Smooth muscle cell (in vitro differentiated cells): ENCODE data around the gene HOOK2. TPM values are rescaled to one million over a fixed set of nuclear protein-coding genes. Genes with fewer than 3 reads are reported as not detected.
A peak's percentile ranks its signal among the peaks of the same experiment; 100 is the strongest.

Experiments
- DNase-seq: peaks from one replicate; lab custom pipeline; 2025; ENCODE audit not compliant: unreplicated experiment; lab: John Stamatoyannopoulos, UW
- H2AFZ ChIP-seq: fragments of 200-600 bp; sonication (generic); 2 replicates; pipeline ENCODE4 v1.6.0; 2016; ENCODE audit warnings: antibody characterized with exemption, low read depth, mild to moderate bottlenecking
- H3F3A ChIP-seq: fragments of 200-600 bp; sonication (generic); 2 replicates; pipeline ENCODE4 v1.6.0; 2017; ENCODE audit warnings: antibody characterized with exemption, low read depth
- H3K27ac ChIP-seq: fragments of 200-600 bp; sonication (generic); 2 replicates; pipeline ENCODE4 v1.5.1; 2016; ENCODE audit warnings: low read depth, mild to moderate bottlenecking
- H3K27me3 ChIP-seq: fragments of 200-600 bp; sonication (generic); 2 replicates; pipeline ENCODE4 v1.6.1; 2016; ENCODE audit warnings: low read depth, mild to moderate bottlenecking
- H3K36me3 ChIP-seq: fragments of 200-600 bp; sonication (generic); 2 replicates; pipeline ENCODE4 v1.5.1; 2016; ENCODE audit warnings: low read depth
- H3K4me1 ChIP-seq: fragments of 200-600 bp; sonication (generic); 2 replicates; pipeline ENCODE4 v1.5.1; 2016; ENCODE audit warnings: low read depth
- H3K4me2 ChIP-seq: fragments of 200-600 bp; sonication (generic); 2 replicates; pipeline ENCODE4 v1.6.0; 2016; ENCODE audit warnings: mild to moderate bottlenecking
- H3K4me3 ChIP-seq: fragments of 200-600 bp; sonication (generic); 2 replicates; pipeline ENCODE4 v1.5.1; 2016; ENCODE audit warnings: mild to moderate bottlenecking
- H3K79me2 ChIP-seq: fragments of 200-600 bp; sonication (generic); 2 replicates; pipeline ENCODE4 v1.6.0; 2016; ENCODE audit warnings: low read depth, mild to moderate bottlenecking
- H3K9ac ChIP-seq: fragments of 200-600 bp; sonication (generic); 2 replicates; pipeline ENCODE4 v1.6.0; 2016; ENCODE audit warnings: low read depth
- H3K9me3 ChIP-seq: fragments of 200-600 bp; sonication (generic); replicated peaks from 2 replicates; pipeline ENCODE4 v1.5.1; 2016; ENCODE audit warnings: low read depth
- H4K20me1 ChIP-seq: fragments of 200-600 bp; sonication (generic); 2 replicates; pipeline ENCODE4 v1.6.0; 2016; ENCODE audit warnings: low read depth
- CTCF ChIP-seq: fragments of 200-600 bp; sonication (generic); IDR thresholded peaks from 2 replicates; pipeline ENCODE4 v1.5.1; 2017; ENCODE audit warnings: borderline replicate concordance, mild to moderate bottlenecking, antibody characterized with exemption; ENCODE audit not compliant: insufficient read depth, poor library complexity, severe bottlenecking
- WGBS: methylation state at CpG from one replicate; pipeline ENCODE4 v1.1.7; 2016; ENCODE audit warnings: low lambda C conversion rate; 5-methylcytosine and 5-hydroxymethylcytosine counted together
- polyA plus RNA-seq: library from polyadenylated mRNA; unstranded; fragments of >200 nt; fragmentation: Nextera tagmentation; extraction: Ambion mirVana; gene quantifications from 2 replicates; pipeline ENCODE4 v1.2.1, GENCODE V29; 2016
- total RNA-seq: library from RNA; depleted of rRNA; stranded (reverse); fragments of >200 nt; gene quantifications from 2 replicates; pipeline ENCODE4 v1.2.3, GENCODE V29; 2014

Gene HOOK2
- total and polyA plus RNA-seq, 2 experiments from 2014 or later: 14.6 to 20.5 TPM

DNA sequence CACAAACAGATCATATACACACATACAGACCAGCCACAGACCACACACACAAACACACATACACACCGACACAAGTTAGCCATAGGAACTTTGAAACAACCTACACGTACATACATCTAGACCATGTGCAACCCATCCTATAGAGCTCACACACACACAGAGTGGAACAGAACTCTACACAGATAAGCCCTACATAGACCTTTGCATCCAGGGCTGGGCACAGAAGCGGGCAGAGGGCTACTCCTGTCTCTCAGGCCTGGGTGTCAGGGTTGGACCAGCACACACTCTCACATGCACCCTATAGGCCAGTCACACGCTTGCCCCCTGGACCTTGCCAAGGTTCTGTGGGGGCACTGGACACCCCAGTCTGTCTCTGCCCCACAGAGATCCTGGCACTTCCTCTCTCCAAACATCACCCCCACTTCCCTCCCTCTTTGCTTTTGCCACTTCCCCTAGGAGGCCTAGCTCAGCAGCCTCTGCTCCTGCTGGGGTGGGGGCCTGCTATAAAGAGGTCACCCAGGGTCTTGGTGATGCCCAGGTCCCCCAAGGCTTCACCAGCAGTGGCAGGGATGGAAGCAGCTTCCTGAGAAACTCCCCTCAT is 10.2 kb upstream of the HOOK2 start:
- no peak for DNase-seq
- H3K9me3 ChIP-seq: no peaks in the 10 kb centered on the region
- no peak overlapping the region for H2AFZ ChIP-seq
- no peaks in the 10 kb centered on the region for H3K79me2 ChIP-seq
- WGBS: 69% methylated on average over 4 of the region's 4 CpGs
- peak overlapping the region; percentile 92 for H3K4me2 ChIP-seq
- H4K20me1 ChIP-seq: no peaks in the 10 kb centered on the region
- peak overlapping the region; percentile 91 for H3K9ac ChIP-seq
- no peaks in the 10 kb centered on the region for H3K36me3 ChIP-seq
- H3K27ac ChIP-seq: peak overlapping the region; percentile 96
- no peak for TF ChIP-seq CTCF
- H3K4me1 ChIP-seq: peaks cover 31% of the 10 kb centered on the region
- no peak overlapping the region for H3K4me3 ChIP-seq
- peaks cover 43% of the 10 kb centered on the region for H3F3A ChIP-seq
- H3K27me3 ChIP-seq: no peaks in the 10 kb centered on the region

- no peaks in the 10 kb centered on the region for H3K36me3 ChIP-seq
- peaks cover 29% of the 10 kb centered on the region for H3K4me1 ChIP-seq
- WGBS: 37% methylated on average over 5 of the region's 5 CpGs
- H3K4me2 ChIP-seq: peak overlapping the region; percentile 92
- H3K9ac ChIP-seq: peak overlapping the region; percentile 91
- peak overlapping the region; percentile 96 for H3K27ac ChIP-seq
- H3K4me3 ChIP-seq: no peak overlapping the region
- H4K20me1 ChIP-seq: no peaks in the 10 kb centered on the region
- H3F3A ChIP-seq: peaks cover 44% of the 10 kb centered on the region
- no peak for DNase-seq
- no peak for TF ChIP-seq CTCF
- H3K79me2 ChIP-seq: no peaks in the 10 kb centered on the region
- H3K27me3 ChIP-seq: no peaks in the 10 kb centered on the region
- no peak overlapping the region for H2AFZ ChIP-seq
- H3K9me3 ChIP-seq: no peaks in the 10 kb centered on the region
Measured at GRCh38 chr19:12784871-12785430, 9.6 kb upstream of the HOOK2 start.

GRCh38 chr19:12784394-12784870 is 9.1 kb upstream of the HOOK2 start:
- Histone ChIP-seq H3F3A (peaks cover 49% of the 10 kb centered on the region), H3K4me3 (no peak overlapping the region), H3K79me2 (no peaks in the 10 kb centered on the region), H2AFZ (no peak overlapping the region), H3K36me3 (no peaks in the 10 kb centered on the region), H3K9ac (peak overlapping the region; percentile 91), H3K4me2 (peak overlapping the region; percentile 92), H3K27ac (peak overlapping the region; percentile 96), H3K9me3 (no peaks in the 10 kb centered on the region), H4K20me1 (no peaks in the 10 kb centered on the region), H3K27me3 (no peaks in the 10 kb centered on the region), H3K4me1 (peaks cover 30% of the 10 kb centered on the region)
- no peak for TF ChIP-seq CTCF
- WGBS: 28% methylated on average over 10 of the region's 10 CpGs
- DNase-seq: no peak
